ENCODE data around the gene MIER2.

MIER2 gene

DNA sequence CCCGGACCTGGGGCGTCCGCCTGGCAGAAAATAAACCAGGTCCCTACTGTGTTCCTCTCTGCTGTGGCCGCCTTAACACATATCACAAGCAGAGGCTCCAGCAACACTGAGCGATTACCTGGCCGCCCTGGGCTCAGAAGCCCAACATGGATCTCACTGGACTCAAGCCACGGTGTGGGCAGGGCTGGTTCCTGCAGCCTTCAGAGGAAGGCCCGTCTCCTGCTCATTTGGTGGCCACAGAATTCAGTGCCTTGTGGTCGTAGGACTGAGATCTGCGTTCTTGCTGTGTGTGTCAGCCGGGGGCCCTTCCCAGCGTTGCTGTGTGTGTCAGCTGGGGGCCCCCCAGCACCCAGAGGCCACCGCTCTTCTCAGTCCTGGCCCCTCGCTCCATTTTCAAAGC lies 34.1 kb upstream of the MIER2 start:
- 0 out of 2 replicates have a peak overlapping the region, but pooled peaks have one; percentile 28 for H3K4me3 ChIP-seq
- TF ChIP-seq Cebpa-rat (IDR thresholded peaks at IDR 0.05) = no peak
- peaks cover 55% of the 10 kb centered on the region for H3K9me3 ChIP-seq
- H3K27ac ChIP-seq = no peak overlapping the region
- H3K36me3 ChIP-seq = no peaks in the 10 kb centered on the region
- H3K4me1 ChIP-seq = peaks cover 10% of the 10 kb centered on the region
- no peaks in the 10 kb centered on the region for H4K20me1 ChIP-seq
- H3K4me2 ChIP-seq = no peak overlapping the region
- H3K9ac ChIP-seq = no peak overlapping the region
- H3K27me3 ChIP-seq = no peaks in the 10 kb centered on the region

DNA sequence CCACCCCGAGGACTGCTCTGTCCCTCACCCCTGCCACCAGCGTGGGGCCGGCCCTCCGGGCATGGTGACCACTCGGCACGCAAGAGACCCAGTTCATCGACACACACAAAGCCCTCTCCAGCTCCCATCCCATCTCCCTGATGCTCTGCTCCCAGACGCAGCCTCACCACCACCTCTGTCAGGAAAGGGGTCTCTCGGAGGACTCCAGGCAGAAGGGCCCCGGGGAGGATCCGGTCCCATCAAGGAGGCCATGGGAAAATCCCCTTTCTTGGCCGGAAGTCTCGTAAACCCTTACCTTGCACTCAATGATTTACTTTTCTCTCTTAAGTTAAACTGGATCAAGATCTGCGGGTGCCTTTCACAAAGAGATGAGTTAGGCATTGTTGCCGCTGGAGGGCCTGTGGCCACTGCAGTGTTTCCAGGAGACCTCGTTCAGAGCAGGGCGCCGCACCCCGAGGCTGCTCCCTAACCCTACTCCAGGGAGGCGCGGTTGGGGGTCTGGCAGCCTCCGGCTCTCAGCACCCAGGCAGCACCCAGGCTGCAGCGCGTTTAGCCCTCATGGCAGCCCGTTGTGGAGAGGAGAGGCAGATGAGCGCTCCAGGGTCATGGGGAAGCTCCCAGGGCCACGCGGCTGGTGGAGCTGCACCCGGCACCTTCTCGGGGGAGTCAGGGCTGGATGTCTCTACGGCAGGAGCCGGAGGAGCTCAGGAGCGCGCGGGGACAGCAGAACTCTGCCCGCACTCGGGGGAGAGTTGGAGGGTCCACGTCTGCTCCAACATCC lies 33.4 kb upstream of the MIER2 start:
- TF ChIP-seq Cebpa-rat (IDR thresholded peaks at IDR 0.05) = no peak
- H3K27me3 ChIP-seq = no peaks in the 10 kb centered on the region
- H3K9ac ChIP-seq = no peak overlapping the region
- H4K20me1 ChIP-seq = no peaks in the 10 kb centered on the region
- H3K4me1 ChIP-seq = peaks cover 3% of the 10 kb centered on the region
- peaks cover 48% of the 10 kb centered on the region for H3K9me3 ChIP-seq
- no peak overlapping the region for H3K27ac ChIP-seq
- no peaks in the 10 kb centered on the region for H3K36me3 ChIP-seq
- no peak overlapping the region for H3K4me2 ChIP-seq
- no peak overlapping the region for H3K4me3 ChIP-seq

DNA sequence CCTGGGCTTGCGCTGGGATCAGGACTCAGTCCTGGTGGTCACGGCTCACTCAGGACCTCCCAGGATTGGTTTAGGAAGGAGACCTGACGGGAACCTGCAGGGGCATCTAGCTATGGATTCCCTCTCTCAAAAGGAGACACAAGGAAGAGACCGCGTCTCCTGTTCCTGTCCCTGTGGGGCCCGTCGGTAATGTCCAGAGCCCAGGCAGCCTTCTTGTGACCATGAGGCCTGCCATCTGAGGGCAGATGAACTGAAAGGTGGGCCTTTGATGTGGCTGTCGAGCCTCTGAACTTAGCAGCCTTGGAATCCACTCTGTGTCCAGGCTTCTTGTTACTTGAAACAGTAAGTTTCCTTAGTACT lies 31.5 kb upstream of the MIER2 start:
- Histone ChIP-seq H3K4me2 (no peak overlapping the region), H3K4me3 (no peak overlapping the region), H4K20me1 (no peaks in the 10 kb centered on the region), H3K27ac (no peak overlapping the region), H3K9ac (no peak overlapping the region), H3K36me3 (no peaks in the 10 kb centered on the region), H3K4me1 (no peaks in the 10 kb centered on the region), H3K9me3 (peaks cover 33% of the 10 kb centered on the region), H3K27me3 (no peaks in the 10 kb centered on the region)
- no peak for TF ChIP-seq Cebpa-rat (IDR thresholded peaks at IDR 0.05)

DNA sequence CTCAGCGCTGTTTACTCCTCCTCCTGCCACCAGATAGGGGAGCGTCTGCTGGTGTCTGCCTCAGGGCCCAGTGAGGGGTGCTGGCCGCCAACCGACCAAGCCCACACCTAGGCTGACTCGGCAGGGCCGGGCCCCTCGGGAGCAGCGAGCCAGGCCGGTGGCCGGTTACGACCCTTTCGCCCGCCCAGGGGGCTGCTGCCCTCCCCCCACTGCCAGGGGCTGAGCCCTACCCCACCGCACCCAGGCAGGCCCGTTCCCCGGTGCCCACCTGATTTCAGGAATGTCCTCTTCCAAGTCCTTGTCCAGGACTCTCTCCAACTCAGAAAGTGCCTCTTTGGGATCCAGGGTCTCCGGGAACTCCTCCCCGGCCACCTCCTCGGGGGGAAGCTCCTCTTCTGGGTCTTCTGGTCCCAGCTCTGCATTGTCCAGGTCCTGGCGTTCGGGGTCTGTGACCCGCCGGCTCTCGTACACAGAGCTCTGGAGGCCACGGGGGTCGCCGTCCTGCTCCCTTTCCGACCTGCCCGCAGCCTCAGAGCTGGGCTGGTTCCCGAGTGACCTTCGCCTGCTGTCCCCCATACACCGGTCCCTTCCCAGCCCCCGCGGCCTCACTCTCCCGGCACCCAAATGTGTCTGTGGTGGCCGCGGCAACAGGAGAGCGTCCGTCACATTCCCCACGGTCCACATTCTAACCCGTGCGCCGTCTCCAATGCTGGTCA lies 31.0 kb upstream of the MIER2 start:
- no peak overlapping the region for H3K4me3 ChIP-seq
- H3K36me3 ChIP-seq = no peaks in the 10 kb centered on the region
- no peak for TF ChIP-seq Cebpa-rat (IDR thresholded peaks at IDR 0.05)
- no peak overlapping the region for H3K4me2 ChIP-seq
- H3K9me3 ChIP-seq = peaks cover 29% of the 10 kb centered on the region
- no peak overlapping the region for H3K9ac ChIP-seq
- no peak overlapping the region for H3K27ac ChIP-seq
- no peaks in the 10 kb centered on the region for H3K27me3 ChIP-seq
- H4K20me1 ChIP-seq = no peaks in the 10 kb centered on the region
- H3K4me1 ChIP-seq = no peaks in the 10 kb centered on the region

DNA sequence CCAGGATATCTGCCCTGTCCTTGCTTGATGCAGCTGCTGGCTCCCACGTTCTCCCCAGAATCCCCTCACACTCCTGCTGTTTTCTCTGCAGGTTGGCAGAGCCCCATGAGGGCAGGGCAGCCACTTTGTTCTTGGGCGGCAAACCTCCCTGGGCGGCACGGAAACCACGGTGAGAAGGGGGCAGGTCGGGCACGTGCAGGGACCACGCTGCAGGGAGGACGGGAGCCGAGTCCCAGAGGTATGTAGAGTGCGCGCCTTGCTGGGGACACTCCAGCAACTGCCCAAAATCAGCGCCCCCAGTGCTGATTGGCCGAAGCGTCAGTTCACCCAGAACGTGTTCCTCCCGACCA lies 30.3 kb upstream of the MIER2 start:
- Histone ChIP-seq H3K4me3 (no peak overlapping the region), H3K36me3 (no peaks in the 10 kb centered on the region), H3K9ac (no peak overlapping the region), H3K27ac (no peak overlapping the region), H3K4me2 (no peak overlapping the region), H4K20me1 (no peaks in the 10 kb centered on the region), H3K27me3 (no peaks in the 10 kb centered on the region), H3K4me1 (no peaks in the 10 kb centered on the region), H3K9me3 (peaks cover 22% of the 10 kb centered on the region)
- TF ChIP-seq Cebpa-rat (IDR thresholded peaks at IDR 0.05) = no peak

DNA sequence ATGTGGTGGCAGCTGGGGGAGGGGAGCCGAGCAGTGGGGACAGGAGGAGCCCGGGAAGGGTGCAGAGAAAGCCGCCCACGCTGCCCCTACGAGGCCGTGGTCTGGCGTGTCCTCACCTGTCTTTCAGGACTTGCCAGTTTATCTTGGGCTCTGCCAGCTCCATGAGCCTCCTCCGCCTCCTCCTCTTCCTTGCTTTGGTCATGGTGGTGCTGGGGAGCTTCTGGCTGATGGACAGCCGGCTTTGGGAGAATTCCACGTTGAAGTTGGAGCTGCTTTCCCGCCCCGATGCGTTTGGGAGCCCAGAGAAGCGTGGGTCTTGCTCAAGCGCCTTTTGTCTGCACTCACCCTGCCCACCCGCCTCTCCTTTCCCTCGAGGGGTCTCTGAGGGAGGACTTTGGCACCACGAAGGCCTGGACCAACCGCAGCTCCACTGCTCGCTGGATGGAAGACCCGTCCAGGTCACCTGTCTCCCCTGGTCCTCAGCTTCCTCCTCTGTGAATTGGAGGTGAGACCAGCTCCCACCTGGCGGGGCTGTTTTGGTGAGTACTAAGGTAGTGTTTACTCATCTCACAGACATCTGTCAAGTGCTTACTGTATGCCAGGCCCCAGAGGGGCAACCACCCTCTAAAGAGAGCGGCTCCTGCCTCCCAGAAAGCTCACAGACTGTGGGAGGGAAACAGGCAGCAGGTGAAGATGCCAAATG lies 29.7 kb upstream of the MIER2 start:
- Histone ChIP-seq H3K27ac (no peak overlapping the region), H3K4me2 (no peak overlapping the region), H3K9me3 (peaks cover 17% of the 10 kb centered on the region), H3K9ac (no peak overlapping the region), H3K36me3 (no peaks in the 10 kb centered on the region), H3K4me1 (no peaks in the 10 kb centered on the region), H3K4me3 (no peak overlapping the region), H4K20me1 (no peaks in the 10 kb centered on the region), H3K27me3 (no peaks in the 10 kb centered on the region)
- TF ChIP-seq Cebpa-rat (IDR thresholded peaks at IDR 0.05) = no peak

DNA sequence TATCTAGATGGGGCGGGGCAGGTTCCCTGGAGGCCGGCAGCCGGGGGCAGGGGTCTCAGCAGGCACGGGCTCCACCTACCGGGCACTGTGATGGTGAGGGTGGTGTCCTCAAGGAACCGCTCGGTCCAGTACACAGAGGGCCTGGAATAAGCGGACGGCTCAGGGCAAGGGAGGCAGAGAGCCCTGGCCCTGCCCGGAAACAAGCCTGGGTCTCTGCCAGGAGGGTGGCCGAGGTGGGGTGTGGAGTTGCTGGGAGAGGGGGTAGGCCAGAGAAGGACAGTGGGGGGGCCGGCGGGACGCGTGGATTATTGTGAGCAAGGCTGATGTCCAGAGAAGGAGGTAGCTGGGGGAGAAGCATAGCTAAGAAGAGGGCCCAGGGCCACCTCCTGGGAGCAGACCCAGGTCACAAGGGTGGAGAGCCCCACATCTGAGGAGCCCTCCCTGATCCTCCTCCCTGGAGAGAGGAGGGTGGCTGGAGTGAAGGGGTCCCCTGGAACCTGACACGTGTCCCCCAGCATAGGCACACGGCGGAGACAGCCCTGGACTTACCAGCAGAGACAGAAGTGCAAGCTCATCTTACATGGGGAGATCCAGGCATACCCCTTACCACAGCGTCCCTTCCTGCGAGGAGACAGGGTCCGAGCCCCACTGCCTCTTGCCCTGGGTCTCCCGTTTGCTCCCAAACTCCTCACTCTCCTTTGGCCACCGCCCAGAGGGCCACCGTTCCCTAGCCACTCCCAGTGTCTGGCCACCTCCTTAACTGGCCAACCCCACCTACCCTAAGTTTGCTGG lies 29.0 kb upstream of the MIER2 start:
- no peak for TF ChIP-seq Cebpa-rat (IDR thresholded peaks at IDR 0.05)
- H3K9me3 ChIP-seq = peaks cover 10% of the 10 kb centered on the region
- H3K4me3 ChIP-seq = no peak overlapping the region
- H4K20me1 ChIP-seq = no peaks in the 10 kb centered on the region
- H3K4me2 ChIP-seq = no peak overlapping the region
- H3K27me3 ChIP-seq = no peaks in the 10 kb centered on the region
- H3K36me3 ChIP-seq = no peaks in the 10 kb centered on the region
- no peak overlapping the region for H3K9ac ChIP-seq
- no peak overlapping the region for H3K27ac ChIP-seq
- no peaks in the 10 kb centered on the region for H3K4me1 ChIP-seq

DNA sequence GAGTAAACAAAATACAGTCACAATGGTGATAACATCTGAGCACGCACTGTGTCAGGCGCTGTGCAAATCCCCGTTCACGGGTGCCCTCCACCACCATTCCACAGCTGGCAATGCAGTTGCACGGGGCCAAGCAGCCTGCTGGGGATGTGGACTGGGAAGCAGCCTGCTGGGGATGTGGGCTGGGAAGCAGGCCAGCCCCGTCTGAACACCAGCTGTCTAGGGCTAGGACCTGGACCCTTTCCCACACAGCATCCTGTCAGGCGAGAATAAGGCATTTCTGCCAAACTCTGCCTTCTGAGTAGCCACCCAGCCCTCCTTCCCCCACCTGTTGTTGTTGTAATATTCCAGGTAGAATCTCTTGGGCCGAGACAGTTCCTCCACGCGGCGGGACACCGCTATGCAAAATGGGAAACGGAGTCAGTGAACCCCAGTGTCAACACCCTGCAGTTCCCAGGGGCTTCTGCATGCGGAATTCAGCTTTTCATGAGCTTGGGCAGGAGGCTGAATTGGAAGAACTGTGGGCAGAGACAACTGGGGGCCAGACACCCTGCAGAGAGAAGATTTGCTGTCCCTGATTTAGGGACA lies 27.8 kb upstream of the MIER2 start:
- H3K4me3 ChIP-seq = no peak overlapping the region
- H3K27ac ChIP-seq = no peak overlapping the region
- H3K36me3 ChIP-seq = no peaks in the 10 kb centered on the region
- no peak overlapping the region for H3K9ac ChIP-seq
- no peaks in the 10 kb centered on the region for H3K4me1 ChIP-seq
- no peaks in the 10 kb centered on the region for H3K27me3 ChIP-seq
- no peaks in the 10 kb centered on the region for H3K9me3 ChIP-seq
- no peak overlapping the region for H3K4me2 ChIP-seq
- no peak for TF ChIP-seq Cebpa-rat (IDR thresholded peaks at IDR 0.05)
- no peaks in the 10 kb centered on the region for H4K20me1 ChIP-seq

DNA sequence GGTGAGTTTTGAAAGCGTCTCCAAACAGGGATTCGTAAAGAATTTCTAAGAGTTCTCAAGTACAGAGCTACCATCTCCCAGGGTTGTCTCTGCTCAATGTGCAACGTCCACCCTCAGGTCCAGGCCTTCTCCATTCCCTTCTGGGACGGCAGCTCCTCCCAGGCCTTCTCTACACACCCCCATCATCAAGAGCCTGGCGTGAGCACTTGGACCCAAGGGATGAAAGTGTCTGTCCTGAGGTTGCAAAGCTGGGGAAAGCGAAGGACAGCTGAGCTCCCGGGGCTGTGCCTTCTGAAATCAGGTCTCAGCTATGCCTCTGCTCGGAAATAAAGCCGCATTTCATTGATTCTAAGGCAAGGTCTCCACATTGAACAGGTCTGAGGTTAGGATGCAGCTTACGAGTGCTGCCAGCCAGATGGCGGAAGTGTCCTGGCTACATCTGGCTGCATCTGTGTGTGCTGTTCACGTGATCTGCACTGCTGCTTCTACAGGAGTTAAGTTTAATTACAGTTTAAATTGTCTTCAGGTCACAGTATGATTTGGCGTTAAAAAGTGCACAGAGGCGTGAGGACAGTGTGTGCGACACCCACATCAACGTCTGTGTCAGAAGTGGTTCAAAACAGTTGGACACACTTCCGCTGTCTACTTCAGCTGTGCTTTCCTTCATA lies 27.0 kb upstream of the MIER2 start:
- Histone ChIP-seq H3K9me3 (peaks cover 5% of the 10 kb centered on the region; the same call in 1 of the 2 replicates), H3K9ac (no peak overlapping the region), H4K20me1 (no peaks in the 10 kb centered on the region), H3K4me1 (no peaks in the 10 kb centered on the region), H3K4me3 (no peak overlapping the region), H3K27ac (no peak overlapping the region), H3K4me2 (no peak overlapping the region), H3K27me3 (no peaks in the 10 kb centered on the region), H3K36me3 (no peaks in the 10 kb centered on the region)
- TF ChIP-seq Cebpa-rat (IDR thresholded peaks at IDR 0.05) = no peak
